HUDEP-2 (cell line): ENCODE data around the gene MYL5.
"Not testable (repeated sequence)": the region's sequence is repeated elsewhere in the genome, so short reads cannot be mapped to it uniquely, and the experiment has no call there.

Experiments used
- DNase-seq, 76 experiments: peaks; one replicate each; lab custom pipeline; 2025; ENCODE audit not compliant: unreplicated experiment in 76 of 76; lab: John Stamatoyannopoulos, UW

The MYL5 gene

GRCh38 chr4:674172-675035 lies at the start of gene MYL5, which contains the start of gene ATP5ME:
MYL5 (plus strand) TSS chr4:674542; CDS start chr4:678027, 3,485 bp downstream.
ATP5ME (minus strand) TSS chr4:674276; CDS start chr4:674247, 29 bp downstream.
- DNase-seq, result peak in 75 of 76 experiments; percentile 50 to 97 (median 94)

- no peak for DNase-seq
Observed at GRCh38 chr4:624705-625590, 49.4 kb upstream of the MYL5 start, which contains the start of gene PDE6B. PDE6B (plus strand) TSS chr4:625573; CDS start chr4:625627, 54 bp downstream.

- no peak for DNase-seq
Observed at GRCh38 chr4:625631-626161, 48.6 kb upstream of the MYL5 start.

GRCh38 chr4:626201-627091 lies 47.9 kb upstream of the MYL5 start:
- no peak for DNase-seq

- DNase-seq, result no peak
Observed at GRCh38 chr4:627347-628125, 46.8 kb upstream of the MYL5 start.

GRCh38 chr4:628311-628741 lies 46.0 kb upstream of the MYL5 start:
- DNase-seq, result no peak

- no peak for DNase-seq
Observed at GRCh38 chr4:628821-629635, 45.3 kb upstream of the MYL5 start.

- DNase-seq, result no peak
Observed at GRCh38 chr4:629636-629914, 44.8 kb upstream of the MYL5 start.

GRCh38 chr4:629915-630641 lies 44.3 kb upstream of the MYL5 start:
- no peak for DNase-seq

- DNase-seq, result no peak
Observed at GRCh38 chr4:630656-631055, 43.7 kb upstream of the MYL5 start.

- no peak for DNase-seq
Observed at GRCh38 chr4:632196-632790, 42.0 kb upstream of the MYL5 start.

GRCh38 chr4:632926-633325 lies 41.4 kb upstream of the MYL5 start:
- DNase-seq, result no peak

GRCh38 chr4:633406-633805 lies 40.9 kb upstream of the MYL5 start:
- no peak for DNase-seq

- no peak for DNase-seq
Observed at GRCh38 chr4:633976-634598, 40.3 kb upstream of the MYL5 start.

GRCh38 chr4:634599-634985 lies 39.8 kb upstream of the MYL5 start:
- DNase-seq, result no peak

GRCh38 chr4:635066-635835 lies 39.1 kb upstream of the MYL5 start:
- not testable (repeated sequence) for DNase-seq
